GM19239 (cell line): Measurements from ENCODE around the gene SLC25A2.
"Not testable (repeated sequence)": the region's sequence is repeated elsewhere in the genome, so short reads cannot be mapped to it uniquely, and the experiment has no call there.

Source experiments
- DNase-seq: peaks from one replicate; pipeline ENCODE4 v3.0.0; 2011; ENCODE audit warnings: low spot score; ENCODE audit not compliant: insufficient read length
- FAIRE-seq: peaks from 2 replicates; lab custom pipeline; 2011; peaks lifted over from hg19 to GRCh38; lab: Jason Lieb, UNC

Gene SLC25A2

GRCh38 chr5:141303756-141304155, at the start of gene SLC25A2:
TSS of gene SLC25A2 (minus strand) at chr5:141304049. CDS start at chr5:141303865, 184 bp downstream.
- no peak for FAIRE-seq
- no peak for DNase-seq

- DNase-seq = no peak
- no peak for FAIRE-seq
These were observed 47.7 kb upstream of the SLC25A2 start for GRCh38 chr5:141351591-141351990.

GRCh38 chr5:141349917-141350619, 46.2 kb upstream of the SLC25A2 start, which contains the start of gene PCDHGB1:
TSS of gene PCDHGB1 (plus strand) at chr5:141350099. CDS start at chr5:141350261, 162 bp downstream.
- no peak for DNase-seq
- FAIRE-seq = no peak

GRCh38 chr5:141346017-141346416, 42.2 kb upstream of the SLC25A2 start:
- not testable (repeated sequence) for DNase-seq

GRCh38 chr5:141345327-141345726, 41.5 kb upstream of the SLC25A2 start:
- FAIRE-seq (no peak), DNase-seq (no peak)

More at GRCh38 chr5:141346017-141346416, 42.2 kb upstream of the SLC25A2 start:
- not testable (repeated sequence) for FAIRE-seq

- no peak for DNase-seq
These were observed 40.2 kb upstream of the SLC25A2 start for GRCh38 chr5:141343953-141344463.

GRCh38 chr5:141343242-141343952, 39.5 kb upstream of the SLC25A2 start, which contains the start of gene PCDHGA3:
TSS of gene PCDHGA3 (plus strand) at chr5:141343829. CDS start at chr5:141344034, 205 bp downstream.
- DNase-seq = no peak
- no peak for FAIRE-seq

More at GRCh38 chr5:141343953-141344463, 40.2 kb upstream of the SLC25A2 start:
- FAIRE-seq = no peak

GRCh38 chr5:141342773-141343172, 38.9 kb upstream of the SLC25A2 start:
- FAIRE-seq (no peak), DNase-seq (no peak)

- DNase-seq, FAIRE-seq: not testable (repeated sequence)
These were observed 37.0 kb upstream of the SLC25A2 start for GRCh38 chr5:141340781-141341354.

GRCh38 chr5:141338538-141339306, 34.9 kb upstream of the SLC25A2 start, which contains the start of gene PCDHGA2:
TSS of gene PCDHGA2 (plus strand) at chr5:141338760.
- no peak for FAIRE-seq
- no peak for DNase-seq

- FAIRE-seq, DNase-seq: not testable (repeated sequence)
These were observed 28.7 kb upstream of the SLC25A2 start for GRCh38 chr5:141332571-141332970.

GRCh38 chr5:141330299-141331080, 26.6 kb upstream of the SLC25A2 start, which contains the start of gene PCDHGA1:
TSS of gene PCDHGA1 (plus strand) at chr5:141330514.
- DNase-seq (no peak), FAIRE-seq (no peak)

GRCh38 chr5:141328231-141328630, 24.4 kb upstream of the SLC25A2 start:
- no peak for DNase-seq

GRCh38 chr5:141326088-141326854, 22.4 kb upstream of the SLC25A2 start:
- no peak for FAIRE-seq
- DNase-seq = no peak

More at GRCh38 chr5:141328231-141328630, 24.4 kb upstream of the SLC25A2 start:
- FAIRE-seq = no peak

GRCh38 chr5:141322261-141322660, 18.4 kb upstream of the SLC25A2 start:
- no peak for FAIRE-seq
- DNase-seq = no peak

- peak; percentile 97 for FAIRE-seq
- DNase-seq = peak; percentile 64
These were observed 16.6 kb upstream of the SLC25A2 start, which contains the start of gene TAF7 for GRCh38 chr5:141320225-141321169. TSS of gene TAF7 (minus strand) at chr5:141320784. CDS start at chr5:141320044, 740 bp downstream.

- FAIRE-seq (peak; percentile 4), DNase-seq (no peak)
These were observed 15.8 kb upstream of the SLC25A2 start for GRCh38 chr5:141319699-141320098.
